ENCODE measurements around the gene DDRGK1.

DNA sequence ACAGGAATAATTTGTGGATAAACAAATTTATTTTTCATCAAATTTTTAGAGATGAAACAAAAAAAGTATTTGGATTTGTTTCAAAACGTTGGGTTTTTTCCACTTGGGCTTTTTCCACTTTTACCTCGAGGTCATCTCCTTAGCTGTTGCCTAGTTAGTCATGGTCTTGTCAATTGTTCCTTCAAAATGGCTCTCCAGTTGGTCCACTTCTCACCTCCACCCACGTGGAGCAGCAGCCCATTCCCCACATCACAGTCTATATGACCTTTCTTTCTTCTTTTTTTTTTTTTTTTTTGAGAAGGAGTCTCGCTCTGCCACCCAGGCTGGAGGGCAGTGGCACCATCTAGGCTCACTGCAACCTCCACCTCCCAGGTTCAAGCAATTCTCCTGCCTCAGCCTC lies 41.2 kb upstream of the DDRGK1 start:
- TF ChIP-seq, protein P1, sequence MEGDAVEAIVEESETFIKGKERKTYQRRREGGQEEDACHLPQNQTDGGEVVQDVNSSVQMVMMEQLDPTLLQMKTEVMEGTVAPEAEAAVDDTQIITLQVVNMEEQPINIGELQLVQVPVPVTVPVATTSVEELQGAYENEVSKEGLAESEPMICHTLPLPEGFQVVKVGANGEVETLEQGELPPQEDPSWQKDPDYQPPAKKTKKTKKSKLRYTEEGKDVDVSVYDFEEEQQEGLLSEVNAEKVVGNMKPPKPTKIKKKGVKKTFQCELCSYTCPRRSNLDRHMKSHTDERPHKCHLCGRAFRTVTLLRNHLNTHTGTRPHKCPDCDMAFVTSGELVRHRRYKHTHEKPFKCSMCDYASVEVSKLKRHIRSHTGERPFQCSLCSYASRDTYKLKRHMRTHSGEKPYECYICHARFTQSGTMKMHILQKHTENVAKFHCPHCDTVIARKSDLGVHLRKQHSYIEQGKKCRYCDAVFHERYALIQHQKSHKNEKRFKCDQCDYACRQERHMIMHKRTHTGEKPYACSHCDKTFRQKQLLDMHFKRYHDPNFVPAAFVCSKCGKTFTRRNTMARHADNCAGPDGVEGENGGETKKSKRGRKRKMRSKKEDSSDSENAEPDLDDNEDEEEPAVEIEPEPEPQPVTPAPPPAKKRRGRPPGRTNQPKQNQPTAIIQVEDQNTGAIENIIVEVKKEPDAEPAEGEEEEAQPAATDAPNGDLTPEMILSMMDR (IDR thresholded peaks at IDR 0.05): no peak
- no peak for TF ChIP-seq POLR2AphosphoS5 (IDR thresholded peaks at IDR 0.05; ENCODE audit: insufficient read depth in 1 of 2, low read depth in 1 of 2)

All from vagina (tissue), 2 donors.